GM19240 (cell line): ENCODE measurements around the gene UGGT2.
A peak's percentile ranks its signal among the peaks of the same experiment; 100 is the strongest.
"Not testable (repeated sequence)": the region's sequence is repeated elsewhere in the genome, so short reads cannot be mapped to it uniquely, and the experiment has no call there.

Source experiments
- DNase-seq: peaks from one replicate; pipeline ENCODE4 v3.0.0; 2011; ENCODE audit warnings: low spot score; ENCODE audit not compliant: insufficient read length

UGGT2 gene

GRCh38 chr13:96053003-96053703 lies at the start of gene UGGT2:
Gene UGGT2 (minus strand): TSS chr13:96053401. CDS start chr13:96053312, 89 bp downstream.
- peak; percentile 50 for DNase-seq

DNA sequence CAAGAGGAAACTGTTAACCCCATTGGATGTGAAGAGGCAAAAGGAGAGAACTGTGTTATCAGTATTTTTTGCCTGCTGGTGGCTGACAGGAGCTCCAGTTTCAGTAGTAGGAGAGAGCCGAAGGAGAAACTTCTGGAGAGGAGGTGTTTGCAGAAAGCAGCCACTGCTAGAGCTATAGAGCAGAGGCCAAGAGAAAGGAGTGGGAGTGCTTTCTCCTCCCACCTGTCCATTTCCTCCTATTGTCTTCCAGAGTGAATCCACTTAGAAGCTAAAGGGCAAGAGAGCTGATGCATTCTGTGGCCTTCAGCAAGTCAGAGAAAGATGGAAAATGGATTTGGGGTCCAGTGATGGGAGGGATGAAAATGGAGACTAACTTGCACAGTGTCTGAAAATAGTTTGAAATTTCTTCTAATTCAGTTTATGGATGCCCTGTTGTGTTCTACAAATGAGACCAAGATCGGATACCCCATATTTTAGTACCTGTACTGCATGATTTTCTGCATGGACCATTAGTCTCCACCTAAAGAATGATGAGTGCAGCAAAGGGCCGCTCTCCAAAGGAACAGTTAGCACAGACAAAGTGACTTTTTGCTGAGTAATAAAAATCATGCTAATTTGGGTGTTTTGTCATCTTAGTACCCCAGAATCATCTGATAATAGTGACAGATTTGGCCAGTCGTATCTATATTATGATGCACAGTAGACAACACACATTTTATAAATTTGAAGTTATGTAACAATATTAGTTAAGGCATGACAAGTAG lies 47.4 kb upstream of the UGGT2 start:
- DNase-seq: no peak

DNA sequence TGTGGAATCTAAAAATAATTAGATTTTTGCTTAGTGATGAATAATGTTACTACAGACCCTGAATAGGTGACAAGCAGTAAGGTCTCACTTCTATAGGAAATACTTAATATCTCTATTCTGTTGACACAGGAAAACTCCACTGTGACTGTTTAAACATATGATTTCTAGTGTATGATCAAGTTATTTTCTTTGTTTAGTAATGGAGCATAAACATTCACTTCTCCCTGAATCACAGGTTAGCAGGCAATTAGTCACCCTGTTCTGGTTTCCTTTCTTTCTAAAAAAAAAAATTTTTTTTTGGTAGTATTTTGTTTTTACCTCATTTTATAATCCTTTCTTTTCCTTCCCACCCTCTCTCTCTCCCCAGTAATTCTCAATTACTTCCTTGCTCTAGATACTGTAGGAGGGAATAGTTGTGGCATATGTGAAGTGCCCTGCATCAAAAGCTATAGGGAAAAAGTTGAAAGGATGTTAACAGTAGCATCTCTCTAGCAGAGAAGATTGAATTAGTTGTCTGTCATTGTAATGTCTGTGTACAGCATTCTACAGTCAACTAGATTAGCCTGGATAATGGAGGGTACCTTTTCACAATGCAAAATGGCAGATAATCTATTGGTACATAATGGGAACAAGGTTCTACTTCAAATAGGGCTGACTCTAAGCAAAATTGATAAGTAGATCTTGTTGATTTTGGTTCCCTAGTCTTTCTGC lies 40.2 kb upstream of the UGGT2 start:
- no peak for DNase-seq

GRCh38 chr13:96091164-96092117 lies 38.2 kb upstream of the UGGT2 start:
- no peak for DNase-seq

DNA sequence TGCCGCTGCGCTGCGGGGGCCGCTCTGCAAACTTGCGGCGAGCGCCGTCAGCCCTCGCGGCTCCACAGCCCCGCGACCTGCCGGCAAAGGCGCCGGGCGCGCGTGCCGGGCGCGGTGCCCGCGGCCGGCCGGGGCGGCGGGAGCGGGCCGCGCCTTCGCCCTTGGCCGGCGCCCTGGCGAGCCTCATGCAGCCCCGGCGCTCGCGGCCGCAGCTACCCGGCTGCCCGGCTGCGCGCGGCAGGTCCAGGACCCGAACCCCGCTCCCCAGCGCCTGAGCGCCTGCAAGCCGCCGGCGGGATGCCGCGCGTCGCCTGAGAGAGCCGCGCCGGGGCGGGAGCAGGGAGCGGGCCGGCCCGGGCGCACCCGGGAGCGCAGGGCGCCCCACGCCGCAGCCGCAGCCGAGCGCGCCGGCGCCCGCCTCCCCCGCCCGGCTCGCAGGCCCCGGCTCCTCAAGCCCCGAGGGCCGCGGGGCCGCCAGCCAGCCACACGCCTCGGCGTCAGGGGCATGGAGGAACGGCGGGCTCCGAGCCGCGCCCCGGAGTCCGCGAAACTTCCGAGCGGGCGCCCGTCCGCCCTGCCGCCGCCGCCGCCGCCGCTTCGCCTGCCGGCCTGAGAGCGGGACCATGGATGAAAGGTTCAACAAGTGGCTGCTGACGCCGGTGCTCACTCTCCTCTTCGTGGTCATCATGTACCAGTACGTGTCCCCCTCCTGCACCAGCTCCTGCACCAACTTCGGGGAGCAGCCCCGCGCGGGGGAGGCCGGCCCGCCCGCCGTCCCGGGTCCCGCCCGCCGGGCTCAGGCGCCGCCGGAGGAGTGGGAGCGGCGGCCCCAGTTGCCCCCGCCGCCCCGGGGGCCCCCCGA lies 37.3 kb upstream of the UGGT2 start:
- no peak for DNase-seq

DNA sequence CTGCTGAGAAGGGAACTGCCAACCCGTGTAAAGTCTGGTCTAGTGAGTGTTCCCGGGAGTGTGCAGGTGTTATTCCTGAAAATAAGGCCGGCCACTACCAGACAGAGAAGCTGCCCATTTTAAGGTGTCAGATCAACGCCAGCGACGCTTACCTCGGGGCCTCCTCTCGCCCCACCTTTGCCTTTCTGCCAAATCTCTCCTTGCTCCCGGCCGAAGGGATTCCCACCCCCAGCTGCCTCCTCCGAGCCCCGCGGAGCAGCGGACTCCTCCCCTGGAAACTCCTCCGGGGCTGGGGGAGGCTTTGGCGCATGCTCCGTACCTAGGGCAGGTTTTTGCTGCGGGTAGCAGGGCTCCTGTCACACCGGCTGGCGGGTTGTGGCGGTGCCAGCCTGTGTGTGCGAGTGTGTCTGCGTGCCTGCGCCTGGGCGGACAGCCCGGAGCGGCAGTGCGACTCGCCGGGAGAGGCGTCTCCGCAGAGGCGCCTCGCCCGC lies 36.6 kb upstream of the UGGT2 start, which contains the start of gene HS6ST3:
TSS of gene HS6ST3 (plus strand) at position 359 of the 491 bp plus-strand sequence.
- DNase-seq: no peak

GRCh38 chr13:96089139-96089538 lies 35.9 kb upstream of the UGGT2 start:
- no peak for DNase-seq

DNA sequence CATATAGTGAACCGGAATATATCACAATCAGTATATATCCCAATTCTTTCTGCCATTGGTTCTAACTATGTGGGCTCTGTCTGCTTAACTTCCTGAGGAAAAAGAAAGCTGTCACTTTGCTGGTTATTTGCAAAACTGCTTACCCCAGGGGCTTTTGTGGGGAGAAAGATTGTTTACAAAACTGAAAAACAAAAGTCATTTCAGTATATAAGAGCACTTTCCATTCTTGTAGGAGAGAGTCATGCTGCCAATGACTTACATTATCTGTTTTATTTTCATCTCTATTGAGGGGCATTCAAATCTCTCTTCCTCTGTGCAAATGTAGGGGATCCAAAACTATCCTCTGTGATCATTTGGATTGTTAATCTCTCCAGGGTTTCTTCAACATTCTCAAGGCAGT lies 33.5 kb upstream of the UGGT2 start:
- no peak for DNase-seq

GRCh38 chr13:96082640-96083039 lies 29.4 kb upstream of the UGGT2 start:
- DNase-seq: no peak

DNA sequence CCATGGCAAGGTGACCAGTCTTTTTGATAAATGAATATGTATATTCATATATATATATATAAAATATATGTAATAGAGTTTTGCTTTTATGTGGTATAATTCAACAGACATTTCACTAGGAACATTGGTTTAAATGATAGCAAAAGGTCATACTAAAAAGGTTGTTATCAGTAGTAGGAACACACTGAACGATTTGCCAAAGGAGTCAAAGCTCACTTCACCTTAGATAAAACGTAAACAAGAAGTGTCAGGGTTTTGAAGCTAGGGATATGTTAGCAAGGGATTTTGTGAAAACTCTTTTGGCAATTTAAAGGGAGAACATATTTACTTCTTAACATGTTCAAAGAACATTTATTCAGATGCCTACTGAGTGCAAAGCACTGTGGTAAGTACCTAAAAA lies 28.7 kb upstream of the UGGT2 start:
- DNase-seq: no peak

DNA sequence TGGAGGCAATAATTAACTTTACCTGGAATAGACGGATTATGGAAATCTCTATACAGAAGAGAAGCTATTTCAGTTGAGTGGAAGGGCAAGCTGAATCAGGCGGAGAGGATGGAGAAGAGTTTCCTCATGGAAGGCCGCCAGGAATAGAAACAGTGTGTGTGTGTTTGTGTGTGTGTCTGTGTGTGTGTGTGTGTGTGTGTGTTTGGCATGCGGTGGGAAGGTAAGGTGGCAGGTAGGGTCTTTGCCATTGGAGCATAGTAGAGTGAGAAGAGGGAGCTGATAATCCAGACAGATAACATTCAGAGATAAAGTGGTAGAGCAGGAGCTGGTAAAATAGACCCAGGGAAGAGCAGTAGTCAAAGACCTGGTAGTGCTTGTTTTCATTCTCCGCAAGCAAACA lies 27.5 kb upstream of the UGGT2 start:
- no peak for DNase-seq

DNA sequence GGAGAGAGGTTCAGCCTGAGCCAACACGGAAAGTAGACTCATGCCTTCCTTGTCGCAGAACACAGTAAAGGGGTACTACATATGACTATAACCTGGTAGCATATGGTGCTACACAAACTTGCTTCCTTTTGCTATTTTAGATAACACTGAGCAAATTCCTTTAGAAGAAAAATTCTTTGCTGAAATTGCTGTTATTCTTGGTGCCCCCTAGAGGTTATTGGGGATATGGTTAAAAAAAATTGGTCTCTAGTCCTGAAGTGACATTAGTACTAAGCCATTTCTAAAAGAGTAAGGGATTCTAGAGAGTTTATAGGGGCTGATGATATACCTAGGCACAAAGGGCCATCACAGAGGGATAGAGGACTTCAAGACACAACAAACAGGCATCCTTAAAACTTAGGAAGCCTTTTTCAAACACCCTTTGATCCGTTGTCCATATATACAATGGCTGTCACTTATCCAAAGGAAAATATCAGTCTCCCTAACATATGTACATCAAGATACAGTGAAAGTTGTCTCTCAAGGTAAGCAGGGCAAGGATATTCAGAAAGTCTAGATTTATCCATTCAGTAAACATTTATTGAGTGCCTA lies 22.8 kb upstream of the UGGT2 start:
- DNase-seq: no peak

GRCh38 chr13:96072392-96072791 lies 19.2 kb upstream of the UGGT2 start:
- no peak for DNase-seq

DNA sequence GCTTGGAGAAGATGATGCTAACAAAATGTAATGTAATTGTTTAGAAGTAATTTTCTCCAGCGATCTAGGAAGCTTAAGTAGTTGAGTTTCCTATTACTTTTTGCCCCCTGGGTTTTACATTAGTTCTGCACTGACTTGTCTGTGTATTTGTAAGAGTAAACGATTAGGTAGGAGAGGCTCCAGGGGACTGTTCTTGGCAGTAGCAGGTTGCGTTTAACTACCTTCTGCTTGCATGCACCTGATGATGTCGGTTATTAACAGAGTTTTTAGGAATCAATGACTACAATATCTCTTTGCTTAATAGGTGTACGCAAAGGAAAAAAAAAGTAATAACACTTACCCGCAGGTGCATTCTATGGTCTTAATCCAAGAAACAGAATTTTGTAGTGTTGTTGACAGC lies 18.3 kb upstream of the UGGT2 start:
- DNase-seq: no peak

- no peak for DNase-seq
Observed at GRCh38 chr13:96068729-96069128, 15.5 kb upstream of the UGGT2 start.

DNA sequence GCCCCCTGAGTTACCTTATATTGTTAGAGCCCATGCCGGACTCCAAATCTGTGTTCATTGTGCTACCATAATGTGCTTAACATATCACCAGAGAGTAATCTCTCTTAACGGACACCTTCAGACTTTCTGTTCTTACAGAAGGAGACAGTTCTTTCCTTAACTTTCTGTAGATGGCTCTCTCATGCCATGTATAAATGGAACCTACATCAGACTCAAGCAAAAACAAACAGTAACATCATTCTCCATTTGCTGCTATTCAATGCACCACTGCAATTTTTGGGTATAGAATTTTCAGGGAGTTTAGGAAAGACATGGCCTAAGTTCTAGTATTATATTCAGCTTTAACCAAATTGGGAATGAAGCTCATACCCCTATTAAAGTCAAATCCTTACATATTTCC lies 12.6 kb upstream of the UGGT2 start:
- DNase-seq: no peak

- no peak for DNase-seq
Observed at GRCh38 chr13:96052656-96053002, 572 bp downstream of the UGGT2 start.

- DNase-seq: not testable (repeated sequence)
Observed at GRCh38 chr13:96051946-96052345, 1.3 kb downstream of the UGGT2 start.

DNA sequence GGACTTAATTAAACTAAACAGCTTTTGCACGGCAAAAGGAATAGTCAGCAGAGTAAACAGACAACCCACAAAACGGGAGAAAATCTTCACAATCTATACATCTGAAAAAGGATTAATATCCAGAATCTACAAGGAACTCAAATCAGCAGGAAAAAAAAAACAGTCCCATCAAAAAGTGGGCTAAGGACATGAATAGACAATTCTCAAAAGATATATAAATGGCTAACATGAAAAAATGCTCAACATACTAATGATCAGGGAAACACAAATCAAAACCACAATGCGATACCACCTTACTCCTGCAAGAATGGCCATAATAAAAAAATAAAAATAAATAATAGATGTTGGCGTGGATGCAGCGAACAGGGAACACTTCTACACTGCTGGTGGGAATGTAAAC lies 1.7 kb downstream of the UGGT2 start:
- DNase-seq: not testable (repeated sequence)

- not testable (repeated sequence) for DNase-seq
Observed at GRCh38 chr13:96050955-96051354, 2.2 kb downstream of the UGGT2 start.
